Measurements from ENCODE around the gene LRRC38.
"Not testable (repeated sequence)": the region's sequence is repeated elsewhere in the genome, so short reads cannot be mapped to it uniquely, and the experiment has no call there.

LRRC38 gene, protein sequence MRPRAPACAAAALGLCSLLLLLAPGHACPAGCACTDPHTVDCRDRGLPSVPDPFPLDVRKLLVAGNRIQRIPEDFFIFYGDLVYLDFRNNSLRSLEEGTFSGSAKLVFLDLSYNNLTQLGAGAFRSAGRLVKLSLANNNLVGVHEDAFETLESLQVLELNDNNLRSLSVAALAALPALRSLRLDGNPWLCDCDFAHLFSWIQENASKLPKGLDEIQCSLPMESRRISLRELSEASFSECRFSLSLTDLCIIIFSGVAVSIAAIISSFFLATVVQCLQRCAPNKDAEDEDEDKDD

DNA sequence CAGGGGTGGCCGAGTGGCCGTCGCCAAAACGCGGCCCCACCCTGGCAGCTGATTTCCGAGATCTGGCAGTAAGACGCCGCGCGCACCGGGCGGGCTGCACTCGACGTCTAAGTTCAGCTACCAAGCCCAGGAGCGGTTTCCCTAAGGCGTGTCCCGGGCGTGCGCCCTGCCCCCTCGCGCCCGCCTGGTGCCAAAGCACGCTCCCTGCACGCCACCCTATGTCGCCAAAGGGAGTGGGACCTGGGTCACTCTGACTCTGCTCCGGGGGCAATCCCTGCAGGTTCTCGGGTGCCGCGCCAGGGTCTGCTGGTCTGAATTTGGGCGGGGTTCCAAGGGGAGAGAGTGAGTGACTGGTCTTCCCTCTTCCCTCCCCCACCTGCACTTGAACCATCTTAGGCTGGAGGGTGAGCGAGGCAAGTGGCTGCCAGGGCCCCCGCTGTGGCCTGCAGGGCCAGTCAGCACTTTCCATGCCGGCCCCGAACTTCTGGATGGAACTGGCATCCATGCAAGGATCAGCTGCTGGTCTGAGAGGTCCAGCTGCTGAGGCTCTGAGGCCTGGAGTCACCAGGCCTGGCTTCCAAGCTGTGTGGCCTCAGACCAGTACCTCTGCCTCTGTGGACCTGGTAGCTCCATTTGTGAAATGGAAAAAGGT is at the start of gene LRRC38:
LRRC38 (minus strand) TSS at position 109 of the 652 bp plus-strand sequence. CDS start 410 bp downstream, outside the sequence.
- DNase-seq: no peak

DNA sequence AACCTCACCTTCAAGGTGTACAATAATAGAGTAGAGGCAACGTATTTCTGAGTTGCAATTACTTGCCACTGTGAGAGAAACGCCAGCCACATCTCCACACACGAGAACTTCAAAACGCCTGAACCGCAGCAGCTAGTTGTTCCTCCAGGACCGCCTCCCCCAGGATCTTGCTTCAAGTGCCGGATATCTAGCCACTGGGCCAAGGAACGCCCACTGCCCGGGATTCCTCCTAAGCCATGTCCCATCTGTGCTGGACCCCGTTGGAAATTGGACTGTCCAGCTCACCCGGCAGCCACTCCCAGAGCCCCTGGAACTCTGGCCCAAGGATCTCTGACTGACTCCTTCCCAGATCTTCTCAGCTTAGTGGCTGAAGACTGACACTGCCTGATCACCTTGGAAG is 49.2 kb upstream of the LRRC38 start:
- not testable (repeated sequence) for DNase-seq

DNA sequence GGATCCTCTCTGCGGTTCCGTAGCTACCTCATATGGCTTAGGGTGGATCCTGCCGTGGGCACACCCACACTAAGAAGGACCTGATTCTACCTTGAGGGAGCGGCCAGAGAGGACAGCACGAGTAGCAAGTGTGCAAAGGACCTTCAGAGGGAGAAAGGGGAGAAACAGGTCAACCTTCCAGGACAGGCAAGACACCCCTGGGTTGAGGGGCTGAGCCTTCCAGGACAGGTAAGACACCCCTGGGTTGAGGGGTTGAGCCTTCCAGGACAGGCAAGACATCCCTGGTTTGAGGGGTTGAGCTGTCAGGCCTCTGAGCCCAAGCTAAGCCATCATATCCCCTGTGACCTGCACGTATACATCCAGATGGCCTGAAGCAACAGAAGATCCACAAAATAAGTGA is 46.7 kb upstream of the LRRC38 start:
- no peak for DNase-seq

DNA sequence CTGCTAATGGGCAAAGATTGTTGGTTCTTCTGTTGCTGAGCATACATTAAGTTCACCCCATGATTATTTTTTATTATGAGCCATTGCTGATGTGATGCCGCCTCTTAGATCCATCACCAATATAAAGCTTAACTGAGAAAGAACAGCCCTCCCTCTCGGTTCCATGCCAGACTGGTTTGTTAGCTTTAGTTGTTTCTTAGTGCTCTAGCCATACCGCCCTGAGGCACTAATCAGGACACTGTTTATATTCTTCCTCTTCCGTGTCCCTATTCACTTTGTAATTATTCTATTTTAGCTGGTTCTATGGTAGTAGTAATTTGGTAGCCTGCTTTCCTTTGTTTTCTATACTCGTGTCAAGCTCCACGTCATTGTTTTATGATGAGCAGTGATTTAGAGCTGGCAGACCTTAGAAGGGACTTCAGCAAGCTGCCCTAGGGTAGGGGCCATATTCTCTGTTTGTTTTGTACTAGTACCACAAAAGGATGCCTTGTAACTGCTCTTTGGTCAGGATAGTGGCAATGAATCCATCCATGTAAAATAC is 42.5 kb upstream of the LRRC38 start:
- no peak for DNase-seq

DNA sequence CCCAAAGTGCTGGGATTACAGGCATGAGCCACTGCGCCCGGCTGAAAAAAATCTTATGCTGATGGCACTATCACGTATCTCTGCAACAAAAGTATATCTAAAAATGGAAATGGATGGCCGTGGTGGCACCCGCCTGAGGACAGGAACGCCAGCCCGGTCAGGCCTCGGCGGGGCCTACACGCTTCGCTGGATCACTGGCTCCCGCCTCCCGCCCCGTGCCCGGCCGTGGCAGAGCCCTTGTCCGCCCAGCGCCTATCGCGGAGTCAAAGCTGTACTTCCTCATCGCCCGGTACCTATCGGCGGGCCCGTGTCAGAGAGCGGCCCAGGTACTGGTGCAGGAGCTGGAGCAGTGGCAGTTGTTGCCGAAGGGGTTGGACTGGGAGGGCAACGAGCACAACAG is 41.0 kb upstream of the LRRC38 start:
- DNase-seq: no peak

DNA sequence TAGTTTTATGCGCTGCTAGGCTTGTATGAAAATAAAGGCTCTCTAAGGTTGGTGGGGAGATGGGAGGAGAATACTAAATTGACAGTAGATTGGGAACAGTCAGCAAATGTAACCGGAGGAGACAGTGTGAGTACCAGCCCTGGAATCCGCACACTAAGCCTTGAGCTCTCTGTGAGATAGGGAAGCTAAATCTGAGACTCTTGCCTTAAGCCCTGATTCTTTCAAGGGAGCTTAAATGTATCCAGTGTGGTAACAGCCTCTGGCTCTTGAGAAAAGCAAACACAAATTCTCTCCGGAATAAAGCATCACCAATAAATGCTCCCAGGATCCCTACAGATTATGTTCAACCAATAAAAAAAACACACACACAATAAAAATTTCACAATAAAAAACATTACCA is 36.9 kb upstream of the LRRC38 start:
- no peak for DNase-seq

DNA sequence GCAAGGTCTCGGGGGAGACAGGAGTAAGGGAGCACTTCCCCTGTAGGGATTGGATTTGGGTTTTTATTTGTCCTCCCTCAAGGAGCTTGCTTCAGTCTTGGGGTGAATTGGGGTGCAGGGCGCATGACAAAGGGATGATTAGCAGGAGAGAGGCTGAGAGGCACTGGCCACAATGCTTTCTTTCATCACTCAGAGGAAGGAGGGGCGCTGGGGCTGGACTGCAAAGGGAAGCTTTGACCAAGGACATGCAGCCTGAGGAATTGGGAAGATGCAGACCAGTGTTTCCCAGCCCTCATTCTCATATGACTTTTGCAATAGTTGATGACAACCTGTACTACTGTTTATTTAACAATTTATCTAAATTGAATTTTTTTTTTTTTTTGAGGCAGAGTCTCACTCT is 35.7 kb upstream of the LRRC38 start:
- DNase-seq: no peak

DNA sequence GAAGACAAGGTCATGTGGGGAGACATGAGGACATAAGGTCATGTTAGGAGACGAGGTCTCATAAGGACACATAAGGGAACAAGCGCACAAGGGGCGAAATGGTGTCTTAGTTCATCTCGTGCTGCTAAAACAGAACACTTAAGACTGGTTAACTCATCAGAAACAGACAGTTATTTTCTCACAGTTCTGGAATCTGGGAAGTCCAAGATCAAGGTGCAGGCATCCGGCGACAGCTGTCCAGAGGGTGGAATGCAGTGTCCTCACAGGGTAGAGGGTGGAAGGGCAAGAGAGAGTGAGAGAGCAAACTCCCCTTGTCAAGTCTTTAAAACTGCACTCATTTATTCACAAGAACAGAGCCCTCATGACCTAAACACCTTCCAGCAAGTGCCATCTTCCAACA is 35.2 kb upstream of the LRRC38 start:
- DNase-seq: no peak

DNA sequence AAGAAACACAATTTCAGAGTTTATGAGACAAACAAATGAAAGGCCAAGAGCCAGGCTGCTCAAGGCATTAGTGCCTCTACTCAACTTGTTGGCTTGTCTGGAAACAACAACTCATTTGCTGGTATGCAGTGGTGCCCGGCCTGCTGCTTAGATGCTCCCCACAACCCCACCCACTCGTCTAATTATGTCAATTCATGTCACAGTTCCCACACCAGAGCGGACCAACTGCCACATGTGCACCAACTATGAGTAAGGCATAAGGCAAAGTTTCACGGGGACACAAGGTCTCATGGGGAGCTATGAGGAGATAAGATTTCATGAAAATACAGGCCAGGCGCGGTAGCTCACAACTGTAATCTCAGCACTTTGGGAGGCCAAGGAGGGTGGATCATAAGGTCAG is 34.5 kb upstream of the LRRC38 start:
- DNase-seq: no peak

DNA sequence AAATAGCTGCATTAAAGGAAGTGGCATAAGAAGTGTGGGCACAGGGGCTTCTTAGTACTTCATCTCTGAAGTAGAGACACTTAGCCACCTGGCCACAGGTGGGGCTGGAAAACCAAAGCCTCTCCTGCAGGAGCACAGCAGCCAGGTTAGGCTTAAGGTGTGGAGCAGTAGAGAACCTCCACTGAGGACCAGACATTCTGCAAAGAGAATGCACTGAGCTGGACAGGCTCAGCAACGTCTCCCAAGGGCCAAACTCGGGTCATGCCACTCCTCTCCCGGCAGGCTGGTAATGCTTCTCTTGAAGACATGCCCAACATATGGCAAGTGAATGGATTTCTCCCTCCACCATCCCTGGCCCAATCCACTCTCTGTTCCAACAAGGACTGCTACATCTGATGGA is 33.0 kb upstream of the LRRC38 start:
- DNase-seq: no peak

DNA sequence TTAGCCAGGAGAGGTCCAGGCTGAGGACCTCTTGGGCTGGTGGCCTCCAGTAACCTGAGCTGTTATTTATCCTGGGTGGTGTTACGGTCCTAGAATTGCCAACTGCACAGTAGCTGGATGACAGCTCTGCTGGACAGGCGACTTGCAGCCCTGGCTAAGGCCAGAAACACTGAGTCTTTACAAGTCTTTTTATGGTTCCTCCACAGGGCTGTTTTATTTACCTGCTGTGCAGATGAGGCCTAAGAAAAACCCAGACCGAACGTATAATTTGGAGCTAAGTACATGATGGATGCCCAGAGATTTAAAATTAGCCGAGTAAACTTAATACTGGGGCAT is 30.4 kb upstream of the LRRC38 start:
- DNase-seq: no peak

DNA sequence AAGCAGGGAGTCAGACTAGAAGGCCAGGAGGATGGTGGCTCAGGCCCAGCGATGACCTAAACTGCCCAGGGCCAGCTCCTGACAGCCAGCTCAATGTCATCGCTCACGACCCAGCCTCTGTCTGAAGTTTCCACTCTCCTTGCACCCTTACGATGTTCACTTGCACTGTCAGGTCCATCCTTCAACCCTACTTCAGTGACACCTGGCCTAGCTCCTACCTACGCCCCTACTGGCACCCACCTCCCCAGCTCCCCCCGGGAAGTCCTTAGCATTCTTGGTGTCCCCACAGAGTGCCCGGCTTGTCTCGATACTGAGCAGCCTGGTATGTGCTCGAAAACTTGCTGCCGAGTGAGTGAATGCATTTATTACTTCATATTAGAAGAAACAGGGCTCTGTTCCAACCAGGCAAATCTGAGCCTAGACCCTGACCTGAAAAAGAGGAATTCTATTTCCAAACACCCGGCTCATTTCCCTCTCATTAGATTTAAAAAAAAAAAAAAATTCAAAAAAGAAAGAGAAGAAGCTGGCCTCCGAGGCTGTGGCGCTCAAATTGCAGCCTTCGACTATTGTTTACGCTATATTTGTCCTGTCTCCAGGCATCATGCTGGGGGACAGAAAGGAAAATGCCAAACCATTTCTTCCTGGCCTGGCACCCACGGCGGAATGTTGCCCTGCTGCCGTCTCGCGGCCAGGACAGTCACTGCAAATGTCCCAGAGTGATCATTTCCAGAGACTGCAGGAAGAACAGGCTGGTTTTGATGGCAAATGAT is 29.8 kb upstream of the LRRC38 start:
- DNase-seq: no peak

DNA sequence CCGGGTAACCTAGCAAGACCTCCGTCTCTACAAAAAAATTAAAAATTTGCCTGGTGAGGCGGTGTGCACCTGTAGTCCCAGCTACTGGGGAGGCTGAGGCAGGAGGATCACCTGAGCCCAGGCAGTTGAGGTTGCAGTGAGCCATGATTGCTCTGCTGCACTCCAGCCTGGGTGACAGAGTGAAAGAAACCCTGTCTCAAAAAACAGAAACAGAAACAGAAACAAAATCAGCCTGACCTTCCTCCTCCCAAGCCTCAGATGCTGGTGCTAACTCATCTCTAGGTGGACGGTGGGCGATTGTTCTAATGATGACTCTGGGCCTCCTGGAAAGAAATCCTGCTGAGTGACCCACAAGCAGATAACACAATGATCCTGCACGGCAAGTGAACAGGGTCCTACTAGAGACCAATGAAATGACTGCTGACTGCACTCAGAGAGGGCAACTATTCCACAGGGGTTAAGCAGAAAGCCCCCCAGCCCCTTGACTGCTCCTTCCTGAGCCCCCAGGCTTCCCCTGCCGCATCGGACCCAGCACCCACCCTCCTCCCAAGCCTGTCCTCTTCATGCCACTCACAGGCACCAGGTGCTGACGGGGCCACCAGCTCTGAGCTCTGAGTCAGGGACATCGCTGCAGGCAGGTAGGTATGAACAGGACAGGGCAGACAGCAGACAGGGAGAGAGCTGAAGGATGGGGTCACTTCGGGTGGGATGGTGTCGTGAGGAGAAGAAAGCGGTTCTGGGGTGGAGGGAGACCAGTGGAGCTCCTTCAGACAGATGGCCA is 27.8 kb upstream of the LRRC38 start:
- DNase-seq: no peak

DNA sequence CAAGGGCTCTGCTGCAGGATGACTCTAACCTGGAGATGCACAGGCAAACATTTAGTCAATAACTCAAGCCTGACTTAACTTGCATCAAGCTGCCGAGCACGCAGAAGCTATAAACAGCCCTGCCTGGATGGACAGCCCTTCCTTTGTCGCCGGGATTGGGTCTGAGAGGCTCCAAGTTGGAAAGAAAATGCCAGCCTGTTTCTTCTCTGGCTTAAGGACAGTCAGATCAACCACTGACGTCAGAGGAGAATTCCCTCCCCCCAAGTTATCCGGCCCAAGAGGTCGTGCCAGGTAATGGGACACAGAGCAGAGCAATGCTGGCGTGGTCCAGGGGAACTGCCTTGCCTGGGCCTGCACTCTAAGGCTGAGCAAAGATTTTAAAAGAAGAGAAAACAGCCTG is 27.1 kb upstream of the LRRC38 start:
- DNase-seq: no peak

DNA sequence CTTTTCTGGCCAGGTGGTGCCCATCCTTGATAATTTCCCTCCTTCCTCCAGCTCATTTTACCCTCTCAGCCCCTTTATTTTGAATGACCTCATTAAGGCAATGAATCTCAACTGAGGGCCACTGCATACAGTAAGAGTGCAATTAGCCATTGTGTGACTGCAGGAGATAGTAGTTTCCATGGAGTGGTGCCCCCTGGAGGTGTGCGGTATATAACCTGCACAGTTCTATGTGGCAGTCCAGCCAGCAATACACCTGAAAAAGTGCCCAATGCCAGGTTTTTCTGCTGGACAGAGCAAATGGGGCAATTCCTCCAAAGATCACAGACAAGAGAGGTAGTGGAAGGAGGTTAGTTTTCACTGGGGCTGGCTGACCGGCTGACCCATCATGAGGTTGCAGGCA is 25.9 kb upstream of the LRRC38 start:
- no peak for DNase-seq

DNA sequence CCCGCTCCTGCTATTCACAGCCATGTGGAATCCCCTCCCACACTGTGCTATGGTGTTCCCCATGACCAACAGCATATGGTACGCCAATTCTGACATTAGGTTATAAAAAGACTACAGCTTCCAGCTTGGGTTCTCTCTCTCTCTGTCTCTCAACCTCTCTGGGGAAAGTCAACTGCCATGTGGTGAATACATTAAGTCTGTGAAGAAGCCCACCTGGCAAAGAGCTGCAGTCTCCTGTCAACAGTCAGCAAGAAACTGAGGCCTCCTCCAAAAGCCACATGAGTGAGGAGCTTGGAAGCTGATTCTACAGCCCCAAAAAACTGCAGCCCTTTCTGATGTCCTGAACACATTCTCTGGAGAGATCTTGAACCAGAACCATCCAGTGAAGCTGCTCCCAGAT is 25.0 kb upstream of the LRRC38 start:
- no peak for DNase-seq

DNA sequence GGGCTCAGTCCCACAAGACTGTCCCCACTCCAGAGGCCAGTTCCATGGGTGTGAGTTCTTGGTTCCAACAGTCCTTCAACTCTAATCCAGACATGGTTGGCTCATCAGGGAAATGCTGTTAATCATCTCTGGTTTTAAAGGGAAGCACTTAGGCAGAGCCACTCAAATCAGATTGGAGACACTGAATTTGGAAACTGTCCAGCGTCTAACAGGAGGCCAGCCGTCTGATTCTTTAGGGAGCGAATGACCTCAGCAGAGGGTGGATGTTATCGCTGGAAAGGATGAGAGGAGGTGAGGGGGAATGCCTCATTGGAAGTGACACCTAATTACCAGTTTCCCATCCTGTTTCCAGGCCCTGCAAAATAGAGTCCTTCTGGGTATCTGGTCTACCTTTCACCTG is 22.8 kb upstream of the LRRC38 start:
- DNase-seq: no peak

DNA sequence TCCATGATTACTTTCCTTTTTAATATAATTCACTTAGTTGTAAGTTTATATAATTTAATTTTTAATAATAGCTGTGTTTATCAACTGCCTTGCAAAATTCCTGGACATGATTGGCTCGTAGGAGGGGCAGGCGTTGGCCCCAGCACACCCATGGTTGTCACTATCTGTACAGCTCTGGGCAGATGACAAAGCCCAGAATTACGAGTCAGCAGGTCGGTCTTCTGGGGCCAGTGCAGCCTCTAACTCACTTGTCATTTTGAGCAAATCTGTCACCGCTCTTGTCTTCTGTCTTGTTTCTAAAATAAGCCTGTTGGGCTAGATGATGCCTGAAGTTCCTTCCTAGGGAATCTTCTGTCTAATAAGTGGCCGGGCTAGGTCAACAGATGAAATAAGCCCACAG is 21.4 kb upstream of the LRRC38 start:
- no peak for DNase-seq

DNA sequence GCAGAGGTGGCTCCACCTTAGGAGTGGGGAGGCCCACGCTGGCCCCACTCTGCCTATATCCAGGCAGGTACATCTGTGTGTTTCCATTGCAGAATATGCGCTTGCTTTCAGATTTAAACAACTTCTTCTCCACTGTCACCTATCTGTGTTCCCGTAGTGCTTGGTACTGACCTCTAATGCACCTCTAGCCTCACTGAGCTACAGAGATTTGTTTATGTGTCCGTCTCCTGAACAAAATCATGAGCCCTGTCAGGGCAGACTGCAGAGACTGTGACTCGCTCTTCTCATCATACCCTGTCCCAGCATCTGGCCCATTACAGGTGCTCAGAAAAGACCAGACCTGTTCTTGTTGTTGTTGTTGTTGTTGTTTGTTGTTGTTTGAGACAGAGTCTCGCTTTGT is 14.5 kb upstream of the LRRC38 start:
- no peak for DNase-seq

DNA sequence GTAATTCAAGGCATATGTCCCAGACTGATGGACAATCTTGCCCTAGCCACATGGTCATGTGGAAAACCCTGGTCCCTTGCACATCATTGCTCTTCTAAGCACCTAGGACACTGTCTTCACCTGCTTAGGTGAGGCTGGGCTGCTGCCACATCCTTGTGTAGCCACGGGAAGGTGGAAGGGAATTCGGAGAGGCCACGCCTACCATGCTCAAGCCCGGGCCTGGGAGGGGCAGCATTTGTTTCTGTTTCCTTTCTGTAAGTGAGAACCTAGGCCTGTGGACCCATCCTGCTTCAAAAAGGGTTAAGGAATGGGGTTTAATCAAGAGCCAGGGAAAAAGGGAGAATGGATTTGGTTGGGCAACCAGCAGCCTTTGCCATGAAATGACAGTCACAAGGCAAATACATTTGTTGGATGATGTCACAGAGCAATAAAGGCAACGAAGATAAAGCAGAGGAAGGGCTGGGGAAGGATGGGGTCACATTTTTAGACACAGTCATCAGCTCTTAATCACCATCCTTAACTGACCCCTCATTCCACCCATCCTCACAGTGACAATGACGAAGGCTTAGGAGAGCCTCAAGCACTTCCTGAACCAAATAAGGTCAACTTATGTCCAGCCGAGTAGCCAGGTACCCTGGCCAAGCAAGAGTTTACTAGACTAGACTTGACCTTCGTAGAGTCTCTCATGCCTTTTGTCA is 10.1 kb upstream of the LRRC38 start:
- no peak for DNase-seq

DNA sequence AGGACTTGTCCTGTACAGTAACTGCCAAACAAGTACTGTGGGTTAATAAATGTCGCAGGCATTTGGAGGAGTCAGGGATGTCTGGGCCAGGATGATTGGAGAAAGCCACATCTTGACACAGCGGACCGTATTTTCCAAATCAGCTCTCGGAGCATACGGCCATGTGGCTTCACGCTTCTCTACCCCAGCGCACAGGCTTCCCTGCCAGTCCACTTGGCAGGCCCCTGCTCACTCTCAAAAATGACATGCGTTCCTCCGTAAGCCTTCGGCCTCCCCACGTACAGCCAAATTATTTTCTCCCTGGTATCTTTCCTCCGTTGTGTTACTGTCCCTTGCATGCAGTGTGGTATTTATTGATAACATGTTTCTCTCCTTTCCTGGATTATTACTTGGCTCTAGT is 7.2 kb upstream of the LRRC38 start:
- DNase-seq: no peak

DNA sequence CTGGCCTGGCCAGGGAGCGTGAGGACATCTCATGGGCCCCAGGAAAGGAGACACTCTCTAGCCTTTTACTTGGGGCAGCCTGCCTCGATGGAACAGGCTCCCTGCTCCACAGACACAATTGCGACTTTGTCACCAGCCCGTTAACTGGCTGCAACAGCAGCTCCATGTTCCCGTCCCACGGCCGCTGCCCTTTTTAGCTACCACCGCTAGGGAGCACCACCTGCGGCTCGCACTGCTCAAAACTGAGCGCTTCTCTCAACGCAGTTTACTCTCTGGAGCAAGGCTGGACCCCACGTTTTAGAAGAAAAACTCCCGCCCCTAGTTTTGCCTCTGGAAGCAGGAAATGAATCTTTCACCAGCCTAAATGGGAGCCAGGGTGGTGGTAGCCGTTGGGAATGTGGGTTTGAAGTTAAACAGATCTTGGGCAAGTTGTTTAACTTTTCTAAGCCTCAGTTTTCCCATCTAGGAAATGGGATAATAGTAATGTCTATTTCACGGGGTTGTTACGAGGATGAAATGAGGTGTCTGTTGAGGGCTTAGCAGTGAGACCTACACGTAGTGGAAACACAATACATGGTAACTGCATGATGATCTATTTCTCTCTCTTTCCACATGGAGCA is 3.5 kb upstream of the LRRC38 start:
- DNase-seq: no peak

Measured in NCI-H345 (cell line).